Fibroblast of lung (primary cell): Measurements from ENCODE around the gene C16orf87.

ENCODE experiments used
- CTCF ChIP-seq, 2 donors: IDR thresholded peaks in 1 of 2; conservative IDR thresholded peaks in 1 of 2; 1 replicate in 1 of 2; 2 replicates in 1 of 2; pipeline ENCODE4 v1.5.1; 2011 to 2012; ENCODE audit warnings: low read length in 2 of 2, control low read depth in 1 of 2, inconsistent platforms in 1 of 2, low read depth in 1 of 2, mild to moderate bottlenecking in 1 of 2
- EZH2 ChIP-seq: IDR thresholded peaks from 2 replicates; pipeline ENCODE4 v1.5.1; 2012; ENCODE audit warnings: low read length, control low read depth, mild to moderate bottlenecking; ENCODE audit errors: missing control alignments

DNA sequence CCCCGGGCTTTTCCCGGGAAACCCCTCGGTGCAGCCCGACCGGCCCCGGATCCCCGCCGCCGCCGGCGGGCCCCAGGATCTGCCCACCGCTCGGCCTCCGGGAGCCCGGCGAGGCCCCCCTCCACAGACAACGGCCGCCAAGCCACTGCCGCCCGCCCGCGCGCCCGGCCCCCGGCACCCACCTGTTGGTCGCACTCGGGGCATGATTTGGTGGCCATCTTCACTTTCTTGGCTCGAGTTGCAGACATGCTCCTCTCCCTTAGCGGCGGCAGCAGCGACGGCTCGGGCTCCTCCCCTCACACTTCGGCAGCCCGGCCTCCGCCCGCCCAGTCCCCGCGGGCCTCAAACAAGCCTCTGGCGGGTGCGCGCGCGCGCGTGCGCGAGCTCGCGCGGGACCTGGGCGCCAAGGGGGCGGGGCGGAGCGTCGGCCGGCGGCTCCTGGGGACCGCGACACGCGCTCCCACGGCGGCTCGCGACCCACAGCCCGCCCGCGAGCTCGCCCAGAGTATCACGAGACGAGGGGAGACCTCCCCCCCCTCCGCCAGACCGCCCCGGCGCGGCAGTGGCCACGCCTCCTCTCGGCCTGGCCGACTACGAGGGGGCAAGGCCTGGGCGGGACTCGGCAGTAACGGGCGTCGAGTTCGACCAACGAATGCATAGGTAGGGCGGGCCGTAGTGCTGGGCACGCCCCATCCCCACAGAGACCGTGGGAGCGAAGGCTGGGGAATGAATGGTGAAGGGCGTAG lies at the start of gene C16orf87:
- TF ChIP-seq CTCF (conservative IDR thresholded peaks at IDR 0.05 in 1 of 2, IDR thresholded peaks at IDR 0.05 in 1 of 2; ENCODE audit: low read depth in 1 of 2, low read length in 2 of 2) (no peak), EZH2 (no peak)
